ENCODE measurements around the gene RDX.

DNA sequence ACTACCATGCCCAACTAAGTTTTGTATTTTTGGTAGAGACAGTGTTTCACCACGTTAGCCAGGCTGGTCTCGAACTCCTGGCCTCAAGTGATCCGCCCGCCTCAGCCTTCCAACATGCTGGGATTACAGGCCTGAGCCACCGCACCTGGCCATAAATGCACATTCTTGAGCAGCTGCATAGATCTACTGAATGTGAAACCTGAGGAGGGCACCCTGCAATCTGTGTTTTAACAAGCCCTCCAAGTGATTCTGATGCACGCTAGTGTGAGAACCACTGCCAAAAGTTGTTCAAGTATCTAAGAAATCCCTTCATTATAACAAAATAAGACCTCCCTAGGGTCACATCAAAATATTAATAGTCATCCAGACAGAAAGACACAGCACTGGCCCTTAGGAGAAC lies 89.3 kb downstream of the RDX start:
- TF ChIP-seq, protein P1, sequence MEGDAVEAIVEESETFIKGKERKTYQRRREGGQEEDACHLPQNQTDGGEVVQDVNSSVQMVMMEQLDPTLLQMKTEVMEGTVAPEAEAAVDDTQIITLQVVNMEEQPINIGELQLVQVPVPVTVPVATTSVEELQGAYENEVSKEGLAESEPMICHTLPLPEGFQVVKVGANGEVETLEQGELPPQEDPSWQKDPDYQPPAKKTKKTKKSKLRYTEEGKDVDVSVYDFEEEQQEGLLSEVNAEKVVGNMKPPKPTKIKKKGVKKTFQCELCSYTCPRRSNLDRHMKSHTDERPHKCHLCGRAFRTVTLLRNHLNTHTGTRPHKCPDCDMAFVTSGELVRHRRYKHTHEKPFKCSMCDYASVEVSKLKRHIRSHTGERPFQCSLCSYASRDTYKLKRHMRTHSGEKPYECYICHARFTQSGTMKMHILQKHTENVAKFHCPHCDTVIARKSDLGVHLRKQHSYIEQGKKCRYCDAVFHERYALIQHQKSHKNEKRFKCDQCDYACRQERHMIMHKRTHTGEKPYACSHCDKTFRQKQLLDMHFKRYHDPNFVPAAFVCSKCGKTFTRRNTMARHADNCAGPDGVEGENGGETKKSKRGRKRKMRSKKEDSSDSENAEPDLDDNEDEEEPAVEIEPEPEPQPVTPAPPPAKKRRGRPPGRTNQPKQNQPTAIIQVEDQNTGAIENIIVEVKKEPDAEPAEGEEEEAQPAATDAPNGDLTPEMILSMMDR (IDR thresholded peaks at IDR 0.05), result no peak
- TF ChIP-seq POLR2A (IDR thresholded peaks at IDR 0.05), result no peak

Data from lower leg skin (tissue), 3 donors.